NCI-H2171 treated with DMSO at 0.1 percent for 48 hours (cell line): Measurements from ENCODE around the gene ZNF846.
"Not testable (repeated sequence)": the region's sequence is repeated elsewhere in the genome, so short reads cannot be mapped to it uniquely, and the experiment has no call there.

Experiments
- DNase-seq: peaks from one replicate; lab custom pipeline; 2025; lab: John Stamatoyannopoulos, UW

The ZNF846 gene

DNA sequence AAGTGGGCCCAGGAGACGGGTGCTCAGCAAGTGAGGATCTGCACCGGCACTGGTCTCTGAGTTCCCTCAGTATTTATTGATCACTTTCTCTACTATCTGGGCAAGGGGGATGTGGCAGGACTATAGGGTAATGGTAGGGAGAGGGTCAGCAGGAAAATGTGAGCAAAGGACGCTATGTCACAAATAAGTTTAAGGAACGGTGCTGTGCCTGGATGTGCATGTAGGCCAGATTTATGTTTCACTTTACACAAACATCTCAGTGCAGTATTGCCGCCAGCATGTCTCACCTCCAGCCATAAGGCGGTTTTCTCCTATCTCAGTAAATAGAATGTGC is 15.6 kb upstream of the ZNF846 start:
- DNase-seq = not testable (repeated sequence)

DNA sequence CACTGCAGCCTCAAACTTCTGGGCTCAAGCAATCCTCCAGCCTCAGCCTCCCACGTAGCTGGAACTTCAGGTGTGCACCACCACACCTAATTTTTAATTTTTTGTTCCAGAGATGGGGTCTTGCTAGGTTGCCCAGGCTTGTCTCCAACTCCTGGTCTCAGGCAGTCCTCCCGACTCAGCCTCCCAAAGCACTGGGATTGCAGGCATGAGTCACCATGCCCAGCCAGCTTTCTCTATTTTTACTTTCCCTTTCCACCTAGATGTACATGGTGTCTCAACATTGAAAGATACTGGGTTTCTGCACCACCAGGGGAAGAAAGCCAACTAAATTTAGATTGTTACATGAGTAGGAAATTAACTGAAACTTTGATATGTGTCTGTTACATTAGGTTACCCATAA is 13.8 kb upstream of the ZNF846 start:
- DNase-seq = no peak

DNA sequence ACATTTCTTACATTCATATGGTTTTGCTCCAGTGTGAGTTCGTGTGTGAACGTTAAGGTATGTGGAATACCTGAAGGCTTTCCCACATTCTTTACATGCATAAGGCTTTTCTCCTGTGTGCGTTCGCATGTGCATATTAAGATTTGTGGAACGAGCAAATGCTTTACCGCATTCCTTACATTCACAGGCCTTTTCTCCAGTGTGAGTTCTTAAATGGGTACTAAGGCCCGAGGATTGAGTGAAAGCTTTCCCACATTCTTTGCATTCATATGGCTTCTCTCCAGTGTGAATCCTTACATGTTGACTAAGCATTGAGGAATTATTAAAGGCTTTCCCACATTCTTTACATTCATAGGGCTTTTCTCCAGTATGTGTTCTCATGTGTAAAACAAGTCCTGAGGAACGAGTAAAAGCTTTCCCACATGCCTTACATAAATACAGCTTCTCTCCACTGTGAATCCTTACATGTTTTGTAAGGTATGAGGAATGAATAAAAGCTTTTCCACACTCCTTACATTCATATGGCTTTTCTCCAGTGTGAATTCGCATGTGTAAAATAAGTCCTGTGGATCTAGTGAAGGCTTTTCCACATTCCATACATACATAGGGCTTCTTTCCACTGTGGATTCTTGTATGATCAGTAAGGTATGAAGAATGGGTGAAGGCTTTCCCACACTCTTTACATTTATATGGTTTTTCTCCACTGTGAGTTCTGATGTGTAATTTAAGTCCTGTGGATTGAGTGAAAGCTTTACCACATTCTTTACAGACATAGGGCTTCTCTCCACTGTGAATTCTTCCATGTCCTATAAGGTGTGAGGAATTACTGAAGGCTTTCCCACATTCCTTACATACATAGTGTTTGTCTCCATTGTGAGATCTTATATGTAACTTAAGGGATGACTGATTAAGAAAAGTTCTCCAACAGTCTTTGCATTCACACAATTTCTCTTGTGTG is 10.7 kb downstream of the ZNF846 start:
- DNase-seq = no peak

DNA sequence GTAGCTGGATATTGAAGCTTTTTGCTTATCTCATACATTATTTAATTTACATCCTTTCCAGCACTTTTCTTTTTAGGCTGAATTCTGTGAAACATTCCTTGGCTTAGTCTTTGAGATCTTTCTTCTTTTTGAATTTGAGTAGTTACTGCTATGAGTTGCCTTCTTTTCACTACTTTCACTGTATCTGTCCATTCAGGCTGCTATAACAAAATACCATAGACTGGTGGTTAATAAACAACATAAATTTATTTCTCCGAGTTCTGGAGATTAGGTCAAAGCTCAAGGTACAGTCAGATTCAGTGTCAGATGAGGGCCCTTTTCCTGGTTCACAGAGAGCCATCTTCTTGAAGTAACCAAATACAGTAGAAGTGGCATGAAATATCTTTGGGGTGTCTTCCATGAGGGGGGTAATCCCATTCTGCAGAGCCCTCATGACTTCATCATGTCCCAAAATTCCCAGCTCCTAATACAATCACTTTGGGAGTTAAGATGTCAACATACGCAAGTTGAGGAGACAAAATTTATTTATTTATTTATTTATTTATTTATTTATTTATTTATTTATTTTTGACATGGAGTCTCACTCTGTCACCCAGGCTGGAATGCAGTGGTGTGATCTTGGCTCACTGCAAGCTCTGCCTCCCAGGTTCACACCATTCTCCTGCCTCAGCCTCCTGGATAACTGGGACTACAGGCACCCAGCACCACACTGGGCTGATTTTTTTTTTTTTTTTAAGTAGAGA is 15.7 kb downstream of the ZNF846 start:
- no peak for DNase-seq

DNA sequence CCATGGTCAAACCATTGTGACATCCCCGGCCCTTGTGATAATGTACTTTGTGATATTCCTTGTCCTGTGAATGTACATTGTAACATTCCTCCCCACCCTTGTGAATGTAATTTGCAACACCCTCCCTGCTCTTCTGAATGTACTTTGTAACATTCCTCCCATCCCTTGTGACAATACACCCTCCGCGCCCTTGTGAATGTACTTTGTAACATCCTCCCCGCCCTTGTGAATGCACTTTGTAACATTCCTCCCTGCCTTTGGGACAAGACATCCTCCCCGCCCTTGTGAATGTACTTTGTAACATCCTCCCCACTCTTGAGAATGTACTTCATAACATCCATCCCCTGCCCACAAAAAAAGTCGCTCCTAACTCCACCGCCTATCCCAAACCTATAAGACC is 17.1 kb downstream of the ZNF846 start:
- no peak for DNase-seq

DNA sequence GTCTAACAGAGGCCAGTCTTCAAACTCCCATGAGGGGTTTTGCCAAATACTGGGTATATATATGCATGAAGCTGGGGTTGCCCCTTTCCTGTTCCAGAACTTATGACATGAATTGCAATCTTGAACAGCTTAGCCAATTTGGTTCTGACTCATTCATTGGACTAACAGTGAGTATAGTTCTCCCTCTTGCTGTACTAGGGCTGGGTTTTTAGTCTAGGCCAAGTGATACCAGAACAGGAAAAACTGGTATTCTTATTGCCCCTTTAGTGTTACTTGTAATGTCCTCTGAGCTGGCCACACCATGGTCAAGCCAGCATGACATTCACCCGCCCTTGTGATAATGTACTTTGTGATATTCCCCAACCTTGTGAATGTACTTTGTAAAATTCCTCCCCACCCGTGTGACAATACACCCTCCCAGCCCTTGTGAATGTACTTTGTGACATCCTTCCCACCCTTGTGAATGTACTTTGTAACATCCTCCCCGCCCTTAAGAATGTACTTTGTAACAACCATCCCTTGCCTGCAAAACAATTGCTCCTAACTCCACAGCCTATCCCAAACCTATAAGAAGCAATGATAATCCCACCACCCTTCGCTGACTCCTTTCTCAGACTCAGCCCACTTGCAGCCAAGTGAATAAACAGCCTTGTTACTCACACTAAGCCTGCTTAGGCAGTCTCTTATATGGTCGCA is 26.9 kb downstream of the ZNF846 start:
- no peak for DNase-seq

DNA sequence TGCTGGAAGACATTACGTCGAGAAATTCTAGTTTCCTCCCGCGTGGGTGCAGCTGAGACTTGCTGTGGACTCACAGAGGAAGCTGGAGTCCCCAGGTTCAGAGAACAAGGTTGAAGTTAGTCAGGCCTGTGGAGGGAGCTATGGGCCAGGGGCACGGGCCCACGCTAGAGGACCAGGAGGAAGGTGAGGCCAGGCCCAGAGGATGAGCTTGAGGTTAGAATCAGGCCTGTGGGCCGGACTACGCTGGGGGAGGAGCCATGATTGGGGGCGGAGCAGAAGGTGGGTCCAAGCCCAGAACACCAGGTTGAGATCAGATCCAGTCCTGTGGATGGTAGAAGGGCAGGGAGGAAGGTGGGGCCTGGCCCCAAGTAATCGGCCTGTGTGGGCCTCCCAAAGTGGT is 32.6 kb downstream of the ZNF846 start:
- DNase-seq = no peak

DNA sequence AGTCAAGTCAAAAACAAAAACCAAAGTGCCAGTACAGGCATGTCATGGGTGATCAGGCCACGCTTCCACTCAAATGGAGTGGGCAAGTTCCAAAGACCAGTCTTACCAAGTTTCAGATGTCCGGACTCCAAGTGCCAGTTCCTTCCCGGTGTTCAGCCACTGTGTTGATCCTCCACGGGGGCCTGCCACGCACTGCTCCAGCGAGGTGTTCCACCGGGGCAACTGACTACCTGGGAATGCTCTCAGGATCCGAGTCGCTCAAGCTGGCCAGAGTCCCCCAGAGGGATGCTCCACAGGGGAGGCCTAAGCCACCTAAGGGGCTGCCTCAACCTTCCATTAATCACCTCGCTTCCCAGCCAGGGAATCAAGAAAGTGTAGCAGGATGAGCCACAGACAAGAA is 38.5 kb downstream of the ZNF846 start:
- DNase-seq = not testable (repeated sequence)

DNA sequence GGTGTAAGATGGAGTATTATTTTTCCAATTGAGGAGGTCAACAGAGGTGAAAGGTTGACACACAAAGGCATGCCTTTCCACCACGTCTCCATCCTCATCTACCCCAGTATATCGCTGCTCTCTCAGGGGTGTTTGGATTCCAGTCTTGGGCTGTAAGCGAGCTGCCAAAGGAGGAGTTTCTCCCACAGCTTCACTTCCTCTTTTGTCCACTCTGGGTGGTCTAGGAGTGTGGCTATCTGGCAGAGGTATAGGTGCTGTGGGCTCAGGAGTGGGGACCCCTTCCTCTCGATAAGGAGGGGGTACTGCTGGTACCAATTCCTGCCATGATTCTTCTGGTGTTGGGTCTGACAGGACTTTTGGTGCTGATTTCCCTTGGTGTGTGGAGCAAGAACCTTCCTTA is 39.4 kb downstream of the ZNF846 start:
- no peak for DNase-seq

DNA sequence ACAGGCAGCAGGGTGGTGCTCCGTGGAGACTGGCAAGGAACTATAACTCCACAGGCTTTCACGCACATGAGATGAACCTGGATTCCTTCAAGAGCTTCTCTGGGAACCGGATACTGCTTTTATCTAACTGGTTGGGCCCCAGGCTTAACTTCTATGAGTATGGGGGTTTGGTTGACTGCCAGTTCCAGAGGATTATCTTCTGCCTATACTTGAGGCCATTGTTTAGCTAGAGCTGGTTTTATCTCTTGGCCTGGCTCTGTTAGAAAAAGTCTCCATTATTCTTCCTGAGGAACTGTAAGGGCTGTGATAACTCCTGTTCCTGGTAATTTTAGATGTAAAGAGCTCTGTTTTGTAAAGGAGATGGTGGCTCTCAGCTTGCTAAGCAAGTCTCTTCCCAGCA is 40.9 kb downstream of the ZNF846 start:
- no peak for DNase-seq

DNA sequence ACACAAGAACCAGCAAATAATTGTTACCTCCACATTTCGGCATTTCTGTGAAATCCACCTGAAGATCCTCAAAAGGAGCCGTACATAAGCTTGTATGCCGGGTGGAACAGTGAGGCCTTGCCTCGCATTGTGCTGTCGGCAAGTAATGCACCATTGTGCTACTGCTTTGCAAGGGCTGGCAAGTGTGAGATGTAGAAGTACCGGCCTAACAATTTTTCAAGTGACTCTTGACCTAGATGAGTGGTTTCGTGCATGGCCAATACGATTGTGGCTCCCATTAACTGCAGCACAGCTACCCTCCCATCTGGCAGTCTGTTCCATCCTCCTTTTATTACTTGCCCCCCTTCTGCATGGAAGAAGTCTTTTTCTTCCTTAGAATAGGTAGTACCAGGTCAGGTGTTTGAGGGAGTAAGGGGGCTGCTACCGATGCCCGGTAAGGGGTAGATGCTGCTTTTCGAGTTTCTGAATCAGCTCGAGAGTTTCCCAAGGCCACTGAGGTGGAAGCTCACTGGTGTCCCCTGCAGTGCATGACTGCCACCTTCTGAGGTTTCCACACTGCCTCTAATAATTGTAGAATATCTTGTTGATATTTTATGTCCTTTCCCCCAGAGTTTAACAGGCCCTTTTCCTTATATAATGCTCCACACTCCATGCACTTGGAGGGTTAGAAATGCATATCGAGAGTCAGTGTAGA is 42.9 kb downstream of the ZNF846 start:
- not testable (repeated sequence) for DNase-seq

DNA sequence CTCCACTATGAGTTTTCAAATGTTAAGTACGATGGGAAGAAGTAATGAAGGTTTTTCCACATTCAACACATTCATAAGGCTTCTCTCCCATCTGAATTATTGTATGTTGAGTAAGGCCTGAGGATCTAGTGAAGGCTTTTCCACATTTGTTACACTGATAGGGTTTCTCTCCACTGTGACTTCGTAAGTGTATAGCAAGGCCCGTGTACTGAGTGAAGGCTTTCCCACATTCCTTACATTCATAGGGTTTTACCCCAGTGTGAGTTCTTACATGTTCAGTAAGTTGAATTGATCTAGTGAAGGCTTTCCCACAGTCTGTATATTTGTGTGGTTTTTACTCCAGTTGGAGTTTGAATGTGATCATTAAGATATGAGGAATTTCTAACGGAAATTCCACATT is 44.4 kb downstream of the ZNF846 start:
- DNase-seq = no peak

DNA sequence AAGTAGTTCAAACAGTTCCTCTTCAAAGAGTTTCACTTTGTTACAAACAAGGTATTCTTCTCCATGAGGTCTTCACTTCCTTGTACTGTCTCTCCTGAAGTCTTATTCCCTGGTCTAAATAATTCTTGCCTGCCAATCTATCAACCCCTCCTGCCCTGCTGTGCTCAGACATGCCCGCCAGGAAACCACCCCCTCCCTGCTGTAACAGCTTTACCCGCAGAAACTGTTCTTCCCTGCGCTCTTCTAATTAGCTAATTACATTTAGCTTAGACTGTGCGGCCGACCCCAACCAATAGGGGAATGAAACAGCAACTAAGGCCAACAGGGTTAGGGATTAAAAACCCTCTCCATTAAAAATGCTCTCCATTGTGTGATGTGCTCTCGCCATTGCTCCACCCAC is 46.7 kb downstream of the ZNF846 start:
- DNase-seq = no peak

DNA sequence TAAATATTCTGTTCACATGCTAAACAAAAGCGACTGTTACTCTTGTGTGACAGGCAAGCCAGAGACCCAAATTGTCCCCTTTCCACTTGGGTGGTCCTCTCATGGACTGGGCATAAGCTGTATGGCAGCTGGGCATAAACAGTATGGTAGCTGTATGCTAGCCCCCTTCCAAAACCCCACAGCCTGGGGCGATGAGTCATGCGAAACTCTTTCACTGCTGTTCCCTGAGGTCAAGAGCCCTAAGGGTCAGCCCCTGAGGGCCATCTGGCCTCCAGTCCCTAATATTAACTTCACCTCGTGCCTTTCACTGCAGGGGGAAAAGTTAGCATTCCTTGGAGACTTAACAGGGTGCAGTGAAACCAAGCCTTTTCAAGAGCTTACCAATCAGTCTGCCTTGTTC is 48.0 kb downstream of the ZNF846 start:
- no peak for DNase-seq

DNA sequence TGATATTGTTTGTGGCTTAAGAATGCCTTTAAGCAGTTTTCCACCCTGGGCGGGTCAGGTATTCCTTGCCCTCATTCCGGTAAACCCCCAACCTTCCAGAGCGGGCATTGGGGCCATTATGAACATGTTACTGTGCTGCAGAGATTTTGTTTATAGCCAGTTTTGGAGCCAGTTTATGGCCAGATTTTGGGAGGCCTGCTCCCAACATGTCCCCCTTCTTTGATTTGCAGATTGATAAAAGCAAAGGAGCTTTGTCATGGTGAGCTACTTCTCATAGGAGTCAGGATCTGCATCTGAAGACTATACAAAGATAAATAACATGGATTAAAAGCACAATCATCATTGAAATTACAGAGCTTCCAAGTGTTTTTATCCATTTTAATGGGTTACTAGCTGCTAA is 56.7 kb downstream of the ZNF846 start:
- no peak for DNase-seq

DNA sequence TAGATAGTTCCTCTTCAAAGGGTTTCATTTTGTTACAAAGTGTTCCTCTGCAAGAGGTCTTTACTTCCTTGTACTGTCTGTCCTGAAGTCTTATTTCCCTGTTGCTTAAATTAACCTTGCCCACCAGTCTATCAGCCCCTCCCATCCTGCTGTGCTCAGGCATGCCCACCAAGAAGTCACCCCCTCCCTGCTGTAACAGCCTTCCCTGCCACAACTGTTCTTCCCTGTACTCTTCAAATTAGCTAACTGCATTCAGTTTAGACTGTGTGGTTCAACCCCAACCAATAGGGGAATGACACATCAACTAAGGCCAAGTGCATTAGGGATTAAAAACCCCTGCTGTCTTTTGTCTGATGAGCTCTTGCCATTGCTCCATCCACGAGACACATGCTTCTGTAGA is 59.2 kb downstream of the ZNF846 start:
- no peak for DNase-seq

DNA sequence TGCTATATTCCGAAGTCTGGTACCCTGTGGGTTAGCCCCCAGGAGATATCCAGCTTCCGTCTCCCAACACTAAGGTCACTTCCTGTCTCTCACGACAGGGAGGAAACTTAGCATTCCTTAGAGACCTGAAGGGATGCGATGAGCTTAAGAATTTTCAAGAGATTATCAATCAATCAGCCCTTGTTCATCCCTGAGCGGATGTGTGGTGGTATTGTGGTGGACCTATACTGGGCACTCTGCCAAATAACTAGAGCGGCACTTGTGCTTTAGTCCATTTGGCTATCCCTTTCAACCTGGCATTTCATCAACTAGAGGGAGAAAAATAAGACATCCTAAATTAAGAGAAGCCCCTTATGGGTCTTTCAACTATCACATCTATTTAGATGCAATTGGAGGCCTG is 62.7 kb downstream of the ZNF846 start:
- DNase-seq = no peak

DNA sequence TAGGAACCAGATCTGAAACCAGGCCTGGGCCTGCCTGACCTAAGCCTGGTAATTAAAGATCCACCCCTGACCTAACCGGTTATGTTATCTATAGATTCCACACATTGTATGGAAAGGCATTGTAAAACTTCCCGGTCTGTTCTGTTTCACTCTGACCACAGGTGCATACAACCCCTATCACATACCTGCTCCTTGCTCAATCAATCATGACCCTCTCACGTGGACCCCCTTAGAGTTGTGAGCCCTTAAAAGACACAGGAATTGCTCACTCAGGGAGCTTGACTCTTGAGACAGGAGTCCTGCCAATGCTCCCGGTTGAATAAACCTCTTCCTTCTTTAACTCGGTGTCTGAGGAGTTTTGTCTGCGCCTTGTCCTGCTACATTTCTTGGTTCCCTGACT is 66.4 kb downstream of the ZNF846 start:
- no peak for DNase-seq
